Measurements from ENCODE around the gene GNAL. TPM values are rescaled to one million over a fixed set of nuclear protein-coding genes. Genes with fewer than 3 reads are reported as not detected.

Gene GNAL
- total and polyA plus RNA-seq, 11 donors = 0.76 to 5.9 (median 1.6) TPM

GRCh38 chr18:11819938-11820337, 130.9 kb downstream of the GNAL start:
- intact Hi-C loops (cut with DNase I) = loop anchor here in 2 of 10 donors (10.0 kb wide), 1 partner anchor 55 kb away; no protein-coding TSS in a partner anchor
- WGBS, 4 donors = 73 to 86% (median 84%) methylated on average over 2 of the region's 2 CpGs
- peaks cover 0 to 10% (median 0%) of the 10 kb centered on the region in 12 donors for H3K9me3 ChIP-seq
- ATAC-seq (no peak), DNase-seq (no peak)
- no peak overlapping the region for H3K4me3 ChIP-seq
- H3K36me3 ChIP-seq = no peaks in the 10 kb centered on the region
- H3K4me1 ChIP-seq = no peaks in the 10 kb centered on the region
- no peak for TF ChIP-seq CTCF (IDR thresholded peaks at IDR 0.05)
- no peak for TF ChIP-seq POLR2A (IDR thresholded peaks at IDR 0.05)
- no peaks in the 10 kb centered on the region for H3K27me3 ChIP-seq
- no peak overlapping the region for H3K27ac ChIP-seq

- H3K9me3 ChIP-seq = peaks cover 0 to 10% (median 0%) of the 10 kb centered on the region in 12 donors
- ATAC-seq (no peak), DNase-seq (no peak)
- H3K4me1 ChIP-seq = no peaks in the 10 kb centered on the region
- TF ChIP-seq CTCF (IDR thresholded peaks at IDR 0.05) (no peak), POLR2A (IDR thresholded peaks at IDR 0.05) (no peak)
- no peak overlapping the region for H3K4me3 ChIP-seq
- H3K27me3 ChIP-seq = no peaks in the 10 kb centered on the region
- H3K36me3 ChIP-seq = no peaks in the 10 kb centered on the region
- intact Hi-C loops (cut with DNase I) = loop anchor here in 1 of 10 donors (10.0 kb wide), 1 partner anchor 56 kb away; no protein-coding TSS in a partner anchor
- WGBS, 4 donors = 51 to 64% (median 59%) methylated on average over 2 of the region's 2 CpGs
- H3K27ac ChIP-seq = no peak overlapping the region
Observed at GRCh38 chr18:11820697-11821096, 131.6 kb downstream of the GNAL start.

GRCh38 chr18:11821208-11821607, 132.1 kb downstream of the GNAL start:
- H3K4me1 ChIP-seq = no peaks in the 10 kb centered on the region
- intact Hi-C loops (cut with DNase I) = loop anchor here in 1 of 10 donors (10.0 kb wide), 1 partner anchor 56 kb away; no protein-coding TSS in a partner anchor
- no peak overlapping the region for H3K4me3 ChIP-seq
- TF ChIP-seq POLR2A (IDR thresholded peaks at IDR 0.05) (no peak), CTCF (IDR thresholded peaks at IDR 0.05) (no peak)
- ATAC-seq (no peak), DNase-seq (no peak)
- no peaks in the 10 kb centered on the region for H3K36me3 ChIP-seq
- H3K27ac ChIP-seq = no peak overlapping the region
- H3K9me3 ChIP-seq = peaks cover 0 to 10% (median 0%) of the 10 kb centered on the region in 12 donors
- no peaks in the 10 kb centered on the region for H3K27me3 ChIP-seq
- 88 to 91% (median 91%) methylated on average over 7 of the region's 7 CpGs for WGBS, 4 donors

GRCh38 chr18:11821643-11822237, 132.7 kb downstream of the GNAL start:
- Histone ChIP-seq H3K9me3 (peaks cover 0 to 10% (median 0%) of the 10 kb centered on the region in 12 donors), H3K27ac (no peak overlapping the region), H3K4me1 (no peaks in the 10 kb centered on the region), H3K36me3 (no peaks in the 10 kb centered on the region), H3K27me3 (no peaks in the 10 kb centered on the region), H3K4me3 (no peak overlapping the region)
- 94 to 96% (median 95%) methylated on average over 33 to 40 of the region's 40 CpGs for WGBS, 4 donors
- no peak for DNase-seq
- no peak for TF ChIP-seq POLR2A (IDR thresholded peaks at IDR 0.05)
- TF ChIP-seq CTCF (IDR thresholded peaks at IDR 0.05) = no peak
- intact Hi-C loops (cut with DNase I) = loop anchor here in 1 of 10 donors (10.0 kb wide), 1 partner anchor 57 kb away; no protein-coding TSS in a partner anchor
- no peak for ATAC-seq

Data from heart left ventricle (tissue), 16 donors.